HG03103 (cell line): ENCODE measurements around the gene ATXN2L.
A peak's percentile ranks its signal among the peaks of the same experiment; 100 is the strongest.
"Not testable (repeated sequence)": the region's sequence is repeated elsewhere in the genome, so short reads cannot be mapped to it uniquely, and the experiment has no call there.

ENCODE experiments used
- ATAC-seq: cut with Tn5 transposase; IDR thresholded peaks from one replicate; pipeline ENCODE4 v1.9.1; 2021; ENCODE audit warnings: low read depth; ENCODE audit not compliant: unreplicated experiment

ATXN2L gene

GRCh38 chr16:28869201-28869600 is 46.4 kb downstream of the ATXN2L start:
- ATAC-seq: no peak

GRCh38 chr16:28872952-28873351 is 50.2 kb downstream of the ATXN2L start:
- ATAC-seq: no peak

GRCh38 chr16:28873543-28874201 is 50.9 kb downstream of the ATXN2L start:
- no peak for ATAC-seq

GRCh38 chr16:28874406-28874805 is 51.6 kb downstream of the ATXN2L start:
- no peak for ATAC-seq

GRCh38 chr16:28875134-28876018 is 52.6 kb downstream of the ATXN2L start:
- no peak for ATAC-seq

- ATAC-seq: no peak
These were observed 53.3 kb downstream of the ATXN2L start for GRCh38 chr16:28876019-28876659.

- no peak for ATAC-seq
These were observed 54.3 kb downstream of the ATXN2L start for GRCh38 chr16:28876973-28877654.

GRCh38 chr16:28877655-28878000 is 54.8 kb downstream of the ATXN2L start:
- ATAC-seq: no peak

GRCh38 chr16:28878083-28878926 is 55.5 kb downstream of the ATXN2L start, which contains the start of gene ATP2A1:
Gene ATP2A1, plus strand, starts transcription at chr16:28878488. Its CDS starts 184 bp downstream, at chr16:28878672.
- no peak for ATAC-seq

- ATAC-seq: peak; percentile 30
These were observed 56.6 kb downstream of the ATXN2L start for GRCh38 chr16:28879261-28879840.

GRCh38 chr16:28879841-28880588 is 57.2 kb downstream of the ATXN2L start:
- ATAC-seq: peak; percentile 77

GRCh38 chr16:28880589-28880915 is 57.8 kb downstream of the ATXN2L start:
- ATAC-seq: no peak

GRCh38 chr16:28880955-28881354 is 58.2 kb downstream of the ATXN2L start:
- no peak for ATAC-seq

GRCh38 chr16:28881565-28881964 is 58.8 kb downstream of the ATXN2L start:
- not testable (repeated sequence) for ATAC-seq

GRCh38 chr16:28882551-28883160 is 59.9 kb downstream of the ATXN2L start:
- no peak for ATAC-seq

- no peak for ATAC-seq
These were observed 60.6 kb downstream of the ATXN2L start for GRCh38 chr16:28883221-28883996.

GRCh38 chr16:28884045-28884444 is 61.2 kb downstream of the ATXN2L start:
- ATAC-seq: no peak
